Activated T-cell treated with anti-CD3 and anti-CD28 coated beads for 1 hour (primary cell): ENCODE results near the gene ERC2.

ENCODE experiments used
- DNase-seq: peaks from one replicate; pipeline ENCODE4 v3.0.0-alpha.2; 2020; ENCODE audit warnings: low read depth

The ERC2 gene

DNA sequence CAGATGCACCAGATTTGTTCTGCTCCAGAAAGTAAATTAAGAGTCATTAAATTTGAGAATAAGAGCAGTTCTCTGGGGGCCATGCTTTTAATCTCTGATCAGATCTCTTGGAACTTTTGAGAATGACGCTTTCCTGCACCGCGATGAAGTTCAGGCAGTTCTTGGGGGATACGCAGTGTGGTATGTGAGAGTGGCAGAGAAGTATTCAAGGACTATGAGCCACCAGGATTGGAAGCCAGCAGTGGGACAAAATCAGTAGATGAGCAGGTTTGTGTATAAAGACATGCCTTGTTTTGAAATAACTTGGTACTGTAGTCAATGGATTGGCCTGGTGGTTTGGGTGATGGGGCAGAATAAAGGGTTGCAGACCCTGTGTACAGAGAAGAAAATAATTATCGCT is 483.6 kb downstream of the ERC2 start:
- DNase-seq, result no peak

DNA sequence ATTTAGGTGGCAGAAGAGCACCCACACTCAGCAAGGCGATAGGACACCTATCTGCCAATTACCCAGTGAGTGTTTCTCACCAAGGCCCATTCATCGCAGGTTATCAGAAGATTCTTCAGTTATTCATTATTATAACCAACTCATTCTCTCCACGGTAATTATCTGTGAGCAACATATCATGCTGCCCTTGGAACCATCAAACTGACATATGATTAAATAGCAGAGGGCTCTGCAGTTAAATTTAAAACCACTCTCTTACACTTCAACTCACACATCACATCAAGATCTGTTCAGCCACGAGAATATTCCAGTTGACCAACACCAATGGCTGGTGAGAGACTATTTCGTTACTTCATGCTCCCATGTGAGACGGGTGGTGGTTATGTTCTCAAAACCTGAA is 489.3 kb downstream of the ERC2 start:
- no peak for DNase-seq

DNA sequence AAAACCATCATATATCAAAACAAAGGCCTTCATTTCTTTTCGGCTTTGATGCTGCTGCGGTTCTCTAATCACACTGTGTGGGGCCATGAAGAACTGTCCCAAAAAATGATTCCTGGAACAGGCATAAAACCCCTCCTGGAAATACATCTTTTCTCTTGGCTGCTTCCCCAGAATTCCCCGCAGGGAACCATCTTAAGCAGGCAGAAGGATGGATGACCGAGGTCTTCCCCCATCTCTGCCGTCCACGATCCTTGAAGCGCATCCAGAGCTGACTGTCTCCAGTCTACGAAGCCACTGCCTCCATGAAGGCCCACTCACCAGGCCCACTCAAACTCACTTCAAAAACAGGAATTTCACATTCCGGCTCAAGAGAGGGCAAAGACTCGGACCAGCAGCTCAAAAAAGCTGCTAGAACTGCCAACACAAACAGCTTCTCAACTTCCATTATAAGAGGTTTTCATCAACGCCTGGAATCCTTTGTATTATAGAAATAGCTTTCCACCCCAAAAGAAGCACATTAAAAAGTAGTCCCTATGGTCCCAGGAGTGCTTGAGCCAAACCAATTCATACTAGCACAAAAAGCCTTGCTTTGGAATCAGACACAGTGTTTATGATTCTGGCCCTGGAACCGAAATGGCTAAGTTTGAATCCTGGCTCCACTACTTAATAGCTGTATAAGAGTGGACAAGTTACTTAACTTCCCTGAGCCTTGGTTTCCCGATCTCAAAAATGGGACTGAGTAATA is 493.7 kb downstream of the ERC2 start:
- DNase-seq, result no peak

DNA sequence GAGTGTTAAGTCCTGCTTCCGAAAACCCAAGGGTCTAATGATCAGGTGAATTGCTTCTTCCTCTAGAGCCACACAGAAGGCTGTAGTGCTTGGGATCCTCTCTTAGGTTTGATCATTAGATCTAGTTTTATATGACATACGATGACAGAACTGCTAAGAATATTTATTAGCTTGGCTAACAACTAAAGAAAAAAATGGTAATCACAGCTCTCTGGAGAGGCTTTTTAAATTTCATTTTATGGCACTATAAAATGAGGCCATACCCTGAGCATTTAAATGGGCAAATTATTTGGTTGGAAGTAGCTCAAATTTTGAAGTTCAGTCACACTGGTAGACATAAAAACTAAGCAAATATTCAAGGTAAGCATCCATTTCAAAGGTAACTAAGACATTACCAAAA is 498.6 kb downstream of the ERC2 start:
- DNase-seq, result no peak

DNA sequence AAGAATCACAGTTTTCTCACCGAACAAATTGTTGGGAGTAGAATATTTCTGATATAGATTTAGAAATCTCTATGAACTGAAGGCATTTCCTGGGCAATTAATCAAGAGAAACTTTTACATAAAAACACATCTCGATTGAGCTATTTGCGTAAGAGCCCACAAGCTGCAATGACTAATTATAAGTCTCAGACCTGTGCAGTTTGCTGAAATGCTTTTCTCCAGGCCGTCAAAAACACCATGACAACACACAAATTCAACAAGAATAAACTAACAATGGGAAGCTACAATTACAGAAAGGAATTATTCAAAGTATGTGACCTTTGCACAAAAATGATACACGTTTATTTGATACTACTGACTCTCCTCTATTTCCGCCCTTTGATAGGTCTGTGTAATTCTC is 499.9 kb downstream of the ERC2 start:
- DNase-seq, result no peak

DNA sequence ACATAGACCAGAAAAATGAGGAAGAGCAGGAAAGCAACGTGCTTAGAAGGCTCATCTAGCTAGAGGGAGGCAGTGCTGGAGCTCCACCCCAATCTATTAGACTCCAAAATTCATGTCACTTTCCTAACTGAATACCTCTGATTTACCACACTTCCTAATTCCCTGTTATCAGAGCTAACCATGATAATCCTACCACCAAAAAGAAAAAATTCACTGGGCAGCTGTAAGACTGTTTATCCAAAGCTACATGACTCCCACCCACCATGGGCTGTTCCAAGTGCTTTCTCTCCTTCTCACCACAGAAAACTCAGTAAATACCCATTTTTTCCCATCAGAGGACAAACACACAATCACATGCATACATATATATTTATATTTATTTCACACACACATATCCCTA is 501.7 kb downstream of the ERC2 start:
- no peak for DNase-seq

DNA sequence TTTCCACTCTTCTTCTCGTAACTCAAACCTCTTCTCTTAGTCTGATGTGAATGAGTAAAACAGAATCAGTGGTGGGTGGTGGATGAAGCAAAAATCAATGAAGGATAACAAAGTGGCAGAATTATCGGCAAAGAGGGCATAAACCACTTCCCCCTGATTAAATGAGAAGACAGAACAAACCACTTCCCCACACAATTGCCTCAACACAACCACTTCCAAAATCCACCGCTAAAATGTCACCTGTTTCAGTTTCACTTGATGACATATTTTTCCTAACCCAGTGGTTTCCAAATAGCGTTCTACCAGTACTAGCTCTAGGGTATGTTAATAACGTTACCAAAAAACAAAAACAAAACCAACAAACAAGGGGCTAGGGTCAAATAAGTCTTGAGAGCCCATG is 502.5 kb downstream of the ERC2 start:
- DNase-seq, result no peak

DNA sequence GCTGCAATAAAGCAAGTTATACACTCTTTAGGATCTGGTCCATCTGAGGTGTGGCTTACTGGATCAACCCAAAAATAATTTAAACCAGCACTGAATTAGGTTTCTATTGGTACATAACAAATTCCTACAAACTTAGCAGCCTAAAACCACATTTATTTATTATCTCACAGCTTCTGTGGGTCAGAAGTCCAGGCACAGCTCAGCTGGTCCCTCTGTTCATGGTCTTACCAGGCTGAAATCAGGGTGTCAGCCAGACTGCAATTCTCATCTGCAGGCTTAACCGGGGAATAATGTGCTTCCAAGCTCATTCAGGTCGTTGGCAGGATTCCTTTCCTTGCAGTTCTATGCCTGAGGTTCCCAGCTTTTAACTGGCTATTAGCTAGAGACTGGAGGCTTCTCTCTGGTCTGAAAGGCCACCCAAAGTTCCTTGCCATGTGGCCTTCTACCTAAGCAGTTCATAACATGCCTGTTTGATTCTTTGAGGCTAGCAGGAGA is 503.7 kb downstream of the ERC2 start:
- DNase-seq, result no peak

DNA sequence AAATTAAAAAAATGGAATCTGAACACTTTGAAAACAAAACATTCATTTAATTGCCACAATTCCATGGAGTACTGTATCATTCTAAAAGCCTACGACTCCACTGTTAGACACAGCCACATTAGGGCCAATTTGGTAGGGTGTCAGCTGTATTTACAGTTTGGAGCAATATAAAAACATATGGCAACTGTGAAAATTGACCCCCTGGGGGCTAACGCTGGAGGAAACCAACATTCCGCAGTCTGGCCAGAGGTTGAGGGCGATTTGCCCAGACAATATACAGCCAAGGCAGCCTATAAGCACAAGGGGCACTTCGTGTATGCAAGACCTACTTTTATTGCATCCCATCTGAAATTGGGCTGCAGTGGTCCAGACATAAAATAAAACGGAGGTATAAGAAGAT is 504.7 kb downstream of the ERC2 start:
- no peak for DNase-seq

DNA sequence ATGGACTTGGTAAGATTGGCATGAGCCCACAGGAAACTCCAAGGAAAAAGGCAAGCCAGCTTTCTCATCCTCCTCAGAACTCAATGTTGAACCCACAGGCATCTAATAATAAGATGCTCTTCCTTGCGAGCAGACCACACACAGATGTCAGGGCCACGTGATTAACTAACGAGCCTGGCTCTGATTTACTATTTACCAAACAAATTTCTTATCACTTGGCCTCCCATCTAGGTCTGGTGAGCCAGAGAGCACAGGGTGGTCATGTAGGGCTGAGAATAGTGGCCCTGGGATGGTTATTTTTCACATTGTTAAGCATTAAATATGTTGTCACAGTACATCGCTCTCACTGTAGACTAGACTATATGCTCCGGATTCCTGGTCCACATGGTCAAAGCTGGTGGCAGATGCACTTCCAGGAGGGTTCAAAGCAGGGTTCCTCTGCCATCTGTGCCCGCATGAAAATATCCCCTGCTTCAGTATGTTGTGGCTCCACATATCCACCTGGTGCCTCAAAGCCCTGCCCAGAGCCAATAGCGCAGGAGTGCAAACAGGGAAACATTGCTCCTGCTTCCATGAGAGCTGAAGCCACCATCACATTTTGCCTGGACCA is 508.7 kb downstream of the ERC2 start:
- DNase-seq, result no peak

DNA sequence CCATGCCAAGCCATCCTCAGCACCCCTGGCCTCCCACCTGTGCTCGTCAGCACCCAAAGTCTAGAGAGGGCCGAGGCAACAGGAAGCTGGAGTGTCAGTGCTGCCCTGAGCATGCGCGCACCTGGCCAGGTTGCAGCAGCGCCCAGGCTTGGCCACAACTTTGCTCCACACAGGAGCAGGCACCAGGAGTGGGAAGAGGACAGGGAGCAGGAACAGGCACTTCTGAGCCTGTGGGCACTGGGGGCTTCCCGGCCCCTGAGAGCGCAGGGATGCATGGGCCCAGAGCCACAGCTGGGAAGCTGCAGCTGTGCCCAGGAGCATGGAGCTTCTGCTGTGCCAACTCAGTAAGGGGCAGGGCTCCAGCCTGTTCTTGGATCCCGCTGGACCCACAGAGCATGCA is 509.7 kb downstream of the ERC2 start:
- DNase-seq, result no peak

DNA sequence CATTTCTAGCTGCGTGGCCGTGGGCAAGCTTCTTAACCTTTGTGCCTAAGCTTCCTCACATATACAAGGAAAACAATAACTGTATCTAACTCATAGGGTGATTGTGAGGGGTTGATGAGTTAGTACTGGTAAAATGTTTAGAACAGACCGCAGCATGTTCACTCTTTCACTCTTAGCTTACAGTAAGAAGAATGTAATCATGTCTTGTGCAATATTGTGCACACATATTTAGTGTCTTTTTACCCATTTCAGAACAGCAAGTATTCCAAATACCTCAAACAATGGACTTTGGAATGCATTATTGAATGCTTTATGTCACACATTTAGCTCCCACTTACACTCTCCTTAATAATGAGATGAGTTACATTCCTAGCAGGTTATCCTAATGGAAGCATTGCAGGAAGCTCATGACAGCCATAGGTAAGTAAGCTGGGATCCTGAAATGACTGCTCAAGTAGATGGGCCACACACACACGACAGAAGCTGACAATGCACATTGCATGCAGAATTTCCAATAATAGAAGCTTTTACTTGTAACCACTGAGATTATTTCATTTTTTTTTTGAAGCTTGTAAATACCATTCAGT is 512.3 kb downstream of the ERC2 start:
- DNase-seq, result no peak

DNA sequence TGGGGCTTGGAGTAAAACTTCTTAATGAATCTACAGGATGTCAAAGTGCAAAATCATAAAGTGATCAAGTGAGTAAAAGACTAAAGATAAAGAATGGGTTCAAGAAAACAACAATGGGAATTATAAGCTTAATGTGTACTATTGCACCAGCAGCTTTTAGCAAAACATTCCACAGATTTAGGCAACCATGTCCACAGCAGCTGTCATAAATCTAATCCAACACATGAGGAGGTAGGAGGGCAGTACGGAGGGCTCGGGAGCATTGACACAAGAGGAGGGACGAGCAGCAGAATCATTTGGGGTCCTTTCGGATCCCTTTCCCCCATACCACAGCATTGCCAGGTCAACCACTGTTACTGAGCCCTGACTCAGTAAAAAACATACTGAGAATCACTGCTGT is 516.9 kb downstream of the ERC2 start:
- no peak for DNase-seq

DNA sequence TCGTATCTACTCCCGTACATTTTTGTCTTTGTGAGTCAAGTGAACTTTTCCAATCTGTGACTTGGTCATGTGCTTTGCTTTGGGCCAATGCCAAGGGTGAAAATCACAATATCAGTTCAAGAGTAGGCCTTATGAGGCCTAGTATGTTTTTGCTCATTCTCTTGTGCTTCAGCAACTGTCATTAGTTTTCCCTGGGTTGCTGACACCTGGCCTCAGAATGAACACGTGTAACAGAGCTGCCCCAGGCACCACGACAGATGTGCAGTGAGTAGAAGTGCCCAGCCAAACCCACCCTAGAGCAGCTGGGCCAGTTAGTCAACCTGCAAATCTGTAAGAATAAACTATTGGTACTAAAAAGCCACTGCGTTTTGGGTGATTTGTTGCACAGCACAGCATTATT is 520.9 kb downstream of the ERC2 start:
- DNase-seq, result no peak

DNA sequence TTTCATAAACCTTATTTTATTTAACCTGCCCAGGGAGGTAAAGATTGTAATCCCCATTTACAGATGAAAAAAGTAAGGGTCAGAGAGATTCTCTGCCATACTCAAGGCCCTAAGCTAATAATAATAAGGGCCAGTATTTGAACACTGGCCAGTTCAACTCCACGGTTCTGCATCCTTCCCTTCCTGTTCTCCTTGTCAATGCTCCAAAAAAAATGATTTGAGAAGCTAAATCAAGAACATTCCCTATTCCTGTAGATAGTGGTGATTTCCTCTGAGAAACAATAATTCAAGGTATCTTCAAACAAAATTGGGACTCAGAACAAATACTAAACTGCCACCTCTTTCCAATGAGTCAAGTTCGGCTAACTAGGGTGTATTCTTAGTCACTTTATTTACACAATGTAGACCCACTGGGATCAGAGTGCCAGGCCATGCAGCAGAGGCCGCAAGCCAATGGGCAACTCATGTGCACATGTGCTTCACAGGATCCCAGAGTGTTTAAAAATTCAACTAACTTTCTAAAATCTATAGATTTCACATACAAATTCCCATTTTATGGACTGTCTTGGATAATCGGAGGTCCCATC is 521.6 kb downstream of the ERC2 start:
- DNase-seq, result no peak

DNA sequence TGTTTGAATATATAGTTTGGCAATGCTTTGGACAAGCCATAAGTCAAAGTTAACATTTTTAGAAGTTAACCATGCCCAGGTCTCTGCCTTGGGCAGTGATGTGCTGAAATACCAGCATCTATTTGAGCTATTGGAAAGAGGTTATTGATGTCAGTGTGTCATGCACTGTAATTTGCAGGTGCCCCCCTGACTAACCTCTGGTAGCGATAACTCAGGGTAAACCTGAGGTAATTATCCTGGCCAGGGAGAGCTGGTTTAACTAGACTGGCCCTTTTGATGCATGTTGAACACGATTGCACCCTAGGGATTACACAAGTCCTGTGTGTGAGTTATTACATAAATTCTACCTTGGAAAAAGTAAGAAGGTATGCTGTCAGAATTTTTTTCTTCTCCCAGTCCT is 525.4 kb downstream of the ERC2 start:
- DNase-seq, result no peak

DNA sequence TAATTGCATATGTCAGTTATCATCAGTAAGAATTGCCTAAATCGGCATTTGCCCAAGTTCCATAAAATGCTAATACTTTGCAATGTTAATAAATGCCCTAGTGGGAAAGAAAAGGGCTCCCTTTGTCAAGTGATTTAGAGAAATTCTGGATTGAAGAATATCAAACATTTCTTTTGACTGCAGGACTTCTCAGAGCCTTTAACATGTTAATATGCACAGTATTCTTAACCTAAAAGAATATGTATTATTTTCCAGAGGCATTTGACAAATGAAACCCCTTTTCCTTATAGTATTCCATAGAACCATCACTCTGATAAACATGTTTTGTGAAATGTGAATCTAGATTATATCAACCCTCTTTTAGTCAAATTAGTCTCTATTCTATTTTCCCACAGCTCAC is 529.0 kb downstream of the ERC2 start:
- DNase-seq, result no peak

DNA sequence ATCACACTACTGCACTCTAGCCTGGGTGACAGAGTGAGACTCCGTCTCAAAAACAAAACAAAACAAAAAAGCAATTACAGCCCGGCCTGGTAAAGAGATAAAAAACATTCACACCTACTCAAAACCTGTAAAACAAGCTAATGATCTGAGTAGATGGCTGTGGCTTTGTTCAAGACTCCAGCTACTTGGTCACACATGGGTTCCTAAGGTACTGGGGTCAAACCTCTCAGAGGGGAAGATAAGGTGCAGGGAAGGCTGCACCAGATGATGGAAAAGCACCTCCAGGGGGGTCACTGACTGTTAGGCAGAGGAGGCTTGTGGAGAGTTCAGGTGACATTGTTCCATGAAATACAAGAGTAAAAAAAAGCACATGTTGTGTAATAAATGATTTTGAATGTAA is 531.0 kb downstream of the ERC2 start:
- DNase-seq, result no peak

DNA sequence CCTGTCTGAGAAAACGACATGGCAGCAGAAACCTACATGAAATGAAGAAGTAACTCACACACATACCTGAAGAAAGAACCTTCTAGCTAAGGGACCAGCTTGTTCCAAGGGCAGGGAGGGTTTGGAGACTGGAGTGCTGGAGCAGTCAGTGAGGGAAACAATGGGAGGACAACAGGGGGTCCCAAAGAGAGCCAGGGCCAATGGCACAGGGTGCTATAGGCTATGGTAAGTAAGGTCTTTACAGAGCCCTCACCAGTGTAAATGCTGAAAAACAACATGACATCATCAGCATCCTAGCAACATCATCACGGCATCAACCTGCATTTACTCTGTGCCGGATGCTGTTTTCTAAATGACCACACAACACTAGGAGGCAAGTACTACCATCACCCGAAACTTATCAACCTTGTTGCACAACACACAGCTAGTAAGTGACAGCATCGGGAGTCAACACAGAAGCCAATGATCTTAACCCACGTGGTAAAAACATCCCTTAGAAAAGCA is 531.7 kb downstream of the ERC2 start:
- no peak for DNase-seq

DNA sequence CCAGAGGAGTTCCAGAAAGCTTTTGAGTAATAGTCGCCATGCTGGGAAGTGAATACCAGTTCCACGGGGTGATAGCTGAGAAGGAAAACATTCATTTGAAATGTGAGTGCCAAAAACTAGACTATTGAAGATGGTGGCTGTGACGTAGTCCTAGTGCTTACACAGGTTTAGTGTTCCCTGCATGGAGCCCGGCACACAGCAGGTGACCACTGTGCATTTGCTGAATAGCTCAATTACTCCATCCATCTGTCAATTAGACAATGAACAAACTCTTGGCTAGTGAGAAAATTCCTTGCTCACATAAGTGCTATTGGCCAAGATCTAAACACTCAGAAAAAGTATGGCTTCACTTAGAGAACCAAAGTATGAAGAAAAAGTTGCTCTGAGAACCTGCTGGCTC is 533.0 kb downstream of the ERC2 start:
- DNase-seq, result no peak

DNA sequence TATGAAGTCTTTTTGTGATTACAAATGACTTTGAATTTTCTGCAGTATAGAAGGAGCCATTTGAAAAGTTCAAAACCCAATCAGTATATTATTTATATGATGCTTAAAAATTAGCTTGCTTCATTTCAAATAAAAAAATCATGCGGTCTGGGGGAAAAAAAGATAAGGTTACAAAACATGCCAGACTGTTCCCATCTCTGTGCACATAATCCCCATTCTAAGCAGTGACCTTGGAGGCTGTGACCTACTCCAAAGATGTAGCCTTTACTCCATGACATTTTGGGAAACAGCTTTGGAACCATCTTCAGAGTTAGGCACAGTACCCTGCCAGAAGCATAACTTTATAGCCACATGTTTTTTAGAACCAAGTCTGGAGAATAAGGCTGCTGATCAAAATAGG is 533.5 kb downstream of the ERC2 start:
- no peak for DNase-seq

DNA sequence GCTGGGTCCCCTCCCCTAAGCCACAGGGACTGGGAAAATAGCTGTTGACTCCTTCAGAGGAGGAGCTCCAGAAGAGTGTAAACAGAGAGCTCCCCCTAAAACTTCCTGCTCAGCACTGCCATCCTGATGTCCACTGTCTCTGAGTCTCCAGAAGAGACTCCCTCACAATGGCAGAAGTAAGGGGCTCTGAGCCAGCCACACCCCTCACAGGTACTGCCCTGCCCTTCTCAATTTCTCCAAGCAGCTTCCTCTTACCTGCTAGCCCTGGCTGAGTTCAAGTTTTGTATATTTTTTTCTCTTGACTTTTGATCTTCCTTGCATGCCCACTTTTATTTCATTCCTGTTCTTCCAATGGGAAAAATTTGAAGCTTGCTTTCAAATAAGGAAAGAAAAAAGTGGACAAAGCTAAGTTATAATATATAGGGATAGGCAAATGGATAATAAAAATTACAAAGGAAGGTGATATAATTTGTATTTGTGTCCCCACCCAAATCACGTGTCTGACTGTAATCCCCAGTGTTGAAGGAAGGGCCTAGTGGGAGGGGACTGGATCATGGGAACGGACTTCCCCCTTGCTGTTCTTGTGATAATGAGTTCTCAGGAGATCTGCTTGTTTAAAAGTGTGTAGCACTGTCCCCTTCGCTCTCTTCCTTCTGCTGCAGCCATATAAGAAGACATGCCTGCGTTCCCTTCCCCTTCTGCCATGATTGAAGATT is 539.0 kb downstream of the ERC2 start:
- DNase-seq, result no peak
